Activated CD4-positive, CD25-positive, alpha-beta regulatory T cell treated with anti-CD3 and anti-CD28 coated beads, Interleukin-2, amount 50 U/mL, for 16 hours (primary cell): ENCODE measurements around the gene HOXB7.

ENCODE experiments used
- DNase-seq: peaks from one replicate; pipeline ENCODE4 v3.0.0-alpha.2; 2020; ENCODE audit warnings: low read depth, low spot score

HOXB7 gene

GRCh38 chr17:48610282-48611211 lies at the start of gene HOXB7:
Gene HOXB7, minus strand, starts transcription at chr17:48611017. Its CDS starts 99 bp downstream, at chr17:48610918.
- no peak for DNase-seq

GRCh38 chr17:48655913-48656312 lies 45.1 kb upstream of the HOXB7 start:
- no peak for DNase-seq

- no peak for DNase-seq
These were observed 38.9 kb upstream of the HOXB7 start for GRCh38 chr17:48649741-48650140.

GRCh38 chr17:48647963-48648245 lies 37.1 kb upstream of the HOXB7 start:
- no peak for DNase-seq

GRCh38 chr17:48647103-48647962 lies 36.5 kb upstream of the HOXB7 start:
- no peak for DNase-seq

GRCh38 chr17:48646183-48647102 lies 35.6 kb upstream of the HOXB7 start:
- DNase-seq: no peak

GRCh38 chr17:48645639-48646182 lies 34.9 kb upstream of the HOXB7 start:
- no peak for DNase-seq

GRCh38 chr17:48644910-48645557 lies 34.2 kb upstream of the HOXB7 start:
- no peak for DNase-seq

GRCh38 chr17:48644159-48644558 lies 33.3 kb upstream of the HOXB7 start:
- no peak for DNase-seq

- no peak for DNase-seq
These were observed 32.8 kb upstream of the HOXB7 start for GRCh38 chr17:48643697-48644012.

GRCh38 chr17:48642843-48643696 lies 32.3 kb upstream of the HOXB7 start:
- DNase-seq: no peak

- no peak for DNase-seq
These were observed 31.4 kb upstream of the HOXB7 start for GRCh38 chr17:48642059-48642842.

- DNase-seq: no peak
These were observed 30.8 kb upstream of the HOXB7 start for GRCh38 chr17:48641541-48642058.

GRCh38 chr17:48640858-48641180 lies 30.0 kb upstream of the HOXB7 start:
- no peak for DNase-seq

- no peak for DNase-seq
These were observed 29.4 kb upstream of the HOXB7 start for GRCh38 chr17:48639982-48640857.

- no peak for DNase-seq
These were observed 28.3 kb upstream of the HOXB7 start for GRCh38 chr17:48639136-48639535.

GRCh38 chr17:48637323-48638260 lies 26.8 kb upstream of the HOXB7 start:
- no peak for DNase-seq
